ENCODE data around the gene SRD5A2. TPM values are rescaled to one million over a fixed set of nuclear protein-coding genes. Genes with fewer than 3 reads are reported as not detected.

Gene SRD5A2
- total RNA-seq, 1 donor from 2014 or later, result not detected

GRCh38 chr2:31483246-31483645 lies 97.5 kb downstream of the SRD5A2 start:
- Histone ChIP-seq H3K27me3 (no peaks in the 10 kb centered on the region), H2AFZ (replicated peaks) (no peak overlapping the region), H4K20me1 (ENCODE audit: low read depth) (no peaks in the 10 kb centered on the region), H3F3A (ENCODE audit: low read depth) (no peaks in the 10 kb centered on the region), H3K9ac (no peak overlapping the region), H3K4me3 (no peak overlapping the region), H3K27ac (no peak overlapping the region), H3K4me2 (no peak overlapping the region), H3K36me3 (no peaks in the 10 kb centered on the region), H3K9me3 (ENCODE audit: low read depth) (no peaks in the 10 kb centered on the region), H3K79me2 (ENCODE audit: low read depth) (no peaks in the 10 kb centered on the region), H3K4me1 (no peaks in the 10 kb centered on the region)
- no peak for DNase-seq (ENCODE audit: low spot score)
- H3K27me3 Mint-ChIP-seq (ENCODE audit: insufficient read depth, low read depth), result no peaks in the 10 kb centered on the region
- H3K36me3 Mint-ChIP-seq, result no peaks in the 10 kb centered on the region
- H3K4me1 Mint-ChIP-seq, result no peaks in the 10 kb centered on the region
- TF ChIP-seq EZH2 (IDR thresholded peaks at IDR 0.05) (no peak), CTCF (IDR thresholded peaks at IDR 0.05) (no peak), EZH2phosphoT487 (IDR thresholded peaks at IDR 0.05) (no peak)
- no peak overlapping the region for H3K4me3 Mint-ChIP-seq
- no peaks in the 10 kb centered on the region for H3K9me3 Mint-ChIP-seq
- H3K27ac Mint-ChIP-seq, result no peak overlapping the region

- no peaks in the 10 kb centered on the region for H3F3A ChIP-seq (ENCODE audit: low read depth)
- H3K9me3 ChIP-seq (ENCODE audit: low read depth), result no peaks in the 10 kb centered on the region
- TF ChIP-seq EZH2phosphoT487 (IDR thresholded peaks at IDR 0.05) (no peak), EZH2 (IDR thresholded peaks at IDR 0.05) (no peak), CTCF (IDR thresholded peaks at IDR 0.05) (no peak)
- H3K27ac Mint-ChIP-seq, result no peak overlapping the region
- H3K36me3 Mint-ChIP-seq, result no peaks in the 10 kb centered on the region
- H3K27ac ChIP-seq, result no peak overlapping the region
- H3K4me3 ChIP-seq, result no peak overlapping the region
- H3K79me2 ChIP-seq (ENCODE audit: low read depth), result no peaks in the 10 kb centered on the region
- no peaks in the 10 kb centered on the region for H3K4me1 ChIP-seq
- H3K36me3 ChIP-seq, result no peaks in the 10 kb centered on the region
- no peak overlapping the region for H2AFZ ChIP-seq (replicated peaks)
- no peak overlapping the region for H3K9ac ChIP-seq
- no peak overlapping the region for H3K4me2 ChIP-seq
- DNase-seq (ENCODE audit: low spot score), result no peak
- no peaks in the 10 kb centered on the region for H4K20me1 ChIP-seq (ENCODE audit: low read depth)
- no peak overlapping the region for H3K4me3 Mint-ChIP-seq
- no peaks in the 10 kb centered on the region for H3K27me3 ChIP-seq
- H3K9me3 Mint-ChIP-seq, result no peaks in the 10 kb centered on the region
- peaks cover 4% of the 10 kb centered on the region for H3K4me1 Mint-ChIP-seq
- peaks cover 3% of the 10 kb centered on the region for H3K27me3 Mint-ChIP-seq (ENCODE audit: insufficient read depth, low read depth)
Observed at GRCh38 chr2:31476511-31477180, 104.1 kb downstream of the SRD5A2 start.

GRCh38 chr2:31475692-31476091 lies 105.0 kb downstream of the SRD5A2 start:
- H3K36me3 ChIP-seq, result no peaks in the 10 kb centered on the region
- TF ChIP-seq EZH2 (IDR thresholded peaks at IDR 0.05), result no peak
- no peak for TF ChIP-seq EZH2phosphoT487 (IDR thresholded peaks at IDR 0.05)
- TF ChIP-seq CTCF (IDR thresholded peaks at IDR 0.05), result no peak

More at GRCh38 chr2:31475692-31476091, 105.0 kb downstream of the SRD5A2 start:
- Histone ChIP-seq H3K9me3 (ENCODE audit: low read depth) (no peaks in the 10 kb centered on the region), H3F3A (ENCODE audit: low read depth) (no peaks in the 10 kb centered on the region), H3K4me2 (no peak overlapping the region), H4K20me1 (ENCODE audit: low read depth) (no peaks in the 10 kb centered on the region), H3K4me3 (no peak overlapping the region), H3K27me3 (no peaks in the 10 kb centered on the region), H3K79me2 (ENCODE audit: low read depth) (no peaks in the 10 kb centered on the region), H3K27ac (no peak overlapping the region), H3K9ac (no peak overlapping the region), H2AFZ (replicated peaks) (no peak overlapping the region), H3K4me1 (no peaks in the 10 kb centered on the region)
- Mint-ChIP-seq H3K27me3 (ENCODE audit: insufficient read depth, low read depth) (peaks cover 3% of the 10 kb centered on the region), H3K4me3 (no peak overlapping the region), H3K36me3 (no peaks in the 10 kb centered on the region), H3K27ac (no peak overlapping the region), H3K4me1 (peaks cover 4% of the 10 kb centered on the region), H3K9me3 (no peaks in the 10 kb centered on the region)
- no peak for DNase-seq (ENCODE audit: low spot score)

Data from neural progenitor cell (in vitro differentiated cells).